ENCODE data around the gene LMOD2.

- TF ChIP-seq, protein P1, sequence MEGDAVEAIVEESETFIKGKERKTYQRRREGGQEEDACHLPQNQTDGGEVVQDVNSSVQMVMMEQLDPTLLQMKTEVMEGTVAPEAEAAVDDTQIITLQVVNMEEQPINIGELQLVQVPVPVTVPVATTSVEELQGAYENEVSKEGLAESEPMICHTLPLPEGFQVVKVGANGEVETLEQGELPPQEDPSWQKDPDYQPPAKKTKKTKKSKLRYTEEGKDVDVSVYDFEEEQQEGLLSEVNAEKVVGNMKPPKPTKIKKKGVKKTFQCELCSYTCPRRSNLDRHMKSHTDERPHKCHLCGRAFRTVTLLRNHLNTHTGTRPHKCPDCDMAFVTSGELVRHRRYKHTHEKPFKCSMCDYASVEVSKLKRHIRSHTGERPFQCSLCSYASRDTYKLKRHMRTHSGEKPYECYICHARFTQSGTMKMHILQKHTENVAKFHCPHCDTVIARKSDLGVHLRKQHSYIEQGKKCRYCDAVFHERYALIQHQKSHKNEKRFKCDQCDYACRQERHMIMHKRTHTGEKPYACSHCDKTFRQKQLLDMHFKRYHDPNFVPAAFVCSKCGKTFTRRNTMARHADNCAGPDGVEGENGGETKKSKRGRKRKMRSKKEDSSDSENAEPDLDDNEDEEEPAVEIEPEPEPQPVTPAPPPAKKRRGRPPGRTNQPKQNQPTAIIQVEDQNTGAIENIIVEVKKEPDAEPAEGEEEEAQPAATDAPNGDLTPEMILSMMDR (IDR thresholded peaks at IDR 0.05; ENCODE audit: low read length) = no peak
- TF ChIP-seq EZH2phosphoT487 (IDR thresholded peaks at IDR 0.05; ENCODE audit: low read length) = no peak
Observed at GRCh38 chr7:123650595-123650994, 5.1 kb upstream of the LMOD2 start.
